ENCODE results near the gene SMIM20. TPM values are rescaled to one million over a fixed set of nuclear protein-coding genes. Genes with fewer than 3 reads are reported as not detected.

SMIM20 gene
- total and polyA plus RNA-seq, 2 experiments from 2014 or later, result 56.6 to 82.9 TPM

DNA sequence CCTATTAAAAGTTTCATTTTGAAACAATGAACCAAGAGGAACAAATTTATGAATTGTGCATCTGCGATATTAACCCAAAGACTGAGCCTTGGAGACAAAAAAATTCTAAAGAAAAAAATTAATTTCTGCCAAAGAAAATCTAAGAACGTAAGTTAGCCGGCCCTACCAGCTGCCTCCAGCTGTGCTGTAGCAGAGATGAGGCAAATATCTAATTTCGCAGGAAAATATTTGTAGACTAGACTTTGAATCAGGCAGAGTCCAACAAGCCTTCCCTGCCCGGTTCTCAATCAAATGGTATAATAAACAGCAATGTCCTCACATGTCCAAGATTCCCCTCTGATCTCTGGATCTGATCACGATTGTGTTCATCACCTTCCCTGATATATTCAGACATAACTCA lies 21.2 kb upstream of the SMIM20 start:
- peaks cover 26% of the 10 kb centered on the region for H3K4me1 Mint-ChIP-seq

More for the DNA sequence above, 21.2 kb upstream of the SMIM20 start:
- ATAC-seq, result no peak
- no peaks in the 10 kb centered on the region for H3K79me2 ChIP-seq (replicated peaks; ENCODE audit: insufficient read depth)
- no peak overlapping the region for H3K4me3 Mint-ChIP-seq
- no peak for DNase-seq (ENCODE audit: low spot score)
- H3K27ac Mint-ChIP-seq, result no peak overlapping the region
- no peaks in the 10 kb centered on the region for H3K9me2 ChIP-seq (ENCODE audit: insufficient read depth)
- H2AFZ ChIP-seq, result no peak overlapping the region
- no peaks in the 10 kb centered on the region for H3K36me3 ChIP-seq (ENCODE audit: insufficient read depth)
- TF ChIP-seq EZH2phosphoT487 (IDR thresholded peaks at IDR 0.05; ENCODE audit: unreplicated experiment) (no peak), STAT1 (IDR thresholded peaks at IDR 0.05; ENCODE audit: unreplicated experiment) (no peak), POLR2AphosphoS5 (IDR thresholded peaks at IDR 0.05; ENCODE audit: low read depth) (no peak), EZH2 (IDR thresholded peaks at IDR 0.05; ENCODE audit: low read depth, unreplicated experiment) (no peak), ZNF331 (CRISPR knock-in tag; IDR thresholded peaks at IDR 0.05; ENCODE audit: low read depth) (no peak), ZNF114 (CRISPR knock-in tag; IDR thresholded peaks at IDR 0.05) (no peak), CREB1 (CRISPR knock-in tag; IDR thresholded peaks at IDR 0.05; ENCODE audit: low read depth) (no peak), JUNB (IDR thresholded peaks at IDR 0.05; ENCODE audit: unreplicated experiment) (no peak), NANOG (IDR thresholded peaks at IDR 0.05; ENCODE audit: borderline replicate concordance) (no peak)
- TF ChIP-seq, protein P1, sequence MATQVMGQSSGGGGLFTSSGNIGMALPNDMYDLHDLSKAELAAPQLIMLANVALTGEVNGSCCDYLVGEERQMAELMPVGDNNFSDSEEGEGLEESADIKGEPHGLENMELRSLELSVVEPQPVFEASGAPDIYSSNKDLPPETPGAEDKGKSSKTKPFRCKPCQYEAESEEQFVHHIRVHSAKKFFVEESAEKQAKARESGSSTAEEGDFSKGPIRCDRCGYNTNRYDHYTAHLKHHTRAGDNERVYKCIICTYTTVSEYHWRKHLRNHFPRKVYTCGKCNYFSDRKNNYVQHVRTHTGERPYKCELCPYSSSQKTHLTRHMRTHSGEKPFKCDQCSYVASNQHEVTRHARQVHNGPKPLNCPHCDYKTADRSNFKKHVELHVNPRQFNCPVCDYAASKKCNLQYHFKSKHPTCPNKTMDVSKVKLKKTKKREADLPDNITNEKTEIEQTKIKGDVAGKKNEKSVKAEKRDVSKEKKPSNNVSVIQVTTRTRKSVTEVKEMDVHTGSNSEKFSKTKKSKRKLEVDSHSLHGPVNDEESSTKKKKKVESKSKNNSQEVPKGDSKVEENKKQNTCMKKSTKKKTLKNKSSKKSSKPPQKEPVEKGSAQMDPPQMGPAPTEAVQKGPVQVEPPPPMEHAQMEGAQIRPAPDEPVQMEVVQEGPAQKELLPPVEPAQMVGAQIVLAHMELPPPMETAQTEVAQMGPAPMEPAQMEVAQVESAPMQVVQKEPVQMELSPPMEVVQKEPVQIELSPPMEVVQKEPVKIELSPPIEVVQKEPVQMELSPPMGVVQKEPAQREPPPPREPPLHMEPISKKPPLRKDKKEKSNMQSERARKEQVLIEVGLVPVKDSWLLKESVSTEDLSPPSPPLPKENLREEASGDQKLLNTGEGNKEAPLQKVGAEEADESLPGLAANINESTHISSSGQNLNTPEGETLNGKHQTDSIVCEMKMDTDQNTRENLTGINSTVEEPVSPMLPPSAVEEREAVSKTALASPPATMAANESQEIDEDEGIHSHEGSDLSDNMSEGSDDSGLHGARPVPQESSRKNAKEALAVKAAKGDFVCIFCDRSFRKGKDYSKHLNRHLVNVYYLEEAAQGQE (IDR thresholded peaks at IDR 0.05; ENCODE audit: unreplicated experiment), result no peak
- TF ChIP-seq, protein P2, sequence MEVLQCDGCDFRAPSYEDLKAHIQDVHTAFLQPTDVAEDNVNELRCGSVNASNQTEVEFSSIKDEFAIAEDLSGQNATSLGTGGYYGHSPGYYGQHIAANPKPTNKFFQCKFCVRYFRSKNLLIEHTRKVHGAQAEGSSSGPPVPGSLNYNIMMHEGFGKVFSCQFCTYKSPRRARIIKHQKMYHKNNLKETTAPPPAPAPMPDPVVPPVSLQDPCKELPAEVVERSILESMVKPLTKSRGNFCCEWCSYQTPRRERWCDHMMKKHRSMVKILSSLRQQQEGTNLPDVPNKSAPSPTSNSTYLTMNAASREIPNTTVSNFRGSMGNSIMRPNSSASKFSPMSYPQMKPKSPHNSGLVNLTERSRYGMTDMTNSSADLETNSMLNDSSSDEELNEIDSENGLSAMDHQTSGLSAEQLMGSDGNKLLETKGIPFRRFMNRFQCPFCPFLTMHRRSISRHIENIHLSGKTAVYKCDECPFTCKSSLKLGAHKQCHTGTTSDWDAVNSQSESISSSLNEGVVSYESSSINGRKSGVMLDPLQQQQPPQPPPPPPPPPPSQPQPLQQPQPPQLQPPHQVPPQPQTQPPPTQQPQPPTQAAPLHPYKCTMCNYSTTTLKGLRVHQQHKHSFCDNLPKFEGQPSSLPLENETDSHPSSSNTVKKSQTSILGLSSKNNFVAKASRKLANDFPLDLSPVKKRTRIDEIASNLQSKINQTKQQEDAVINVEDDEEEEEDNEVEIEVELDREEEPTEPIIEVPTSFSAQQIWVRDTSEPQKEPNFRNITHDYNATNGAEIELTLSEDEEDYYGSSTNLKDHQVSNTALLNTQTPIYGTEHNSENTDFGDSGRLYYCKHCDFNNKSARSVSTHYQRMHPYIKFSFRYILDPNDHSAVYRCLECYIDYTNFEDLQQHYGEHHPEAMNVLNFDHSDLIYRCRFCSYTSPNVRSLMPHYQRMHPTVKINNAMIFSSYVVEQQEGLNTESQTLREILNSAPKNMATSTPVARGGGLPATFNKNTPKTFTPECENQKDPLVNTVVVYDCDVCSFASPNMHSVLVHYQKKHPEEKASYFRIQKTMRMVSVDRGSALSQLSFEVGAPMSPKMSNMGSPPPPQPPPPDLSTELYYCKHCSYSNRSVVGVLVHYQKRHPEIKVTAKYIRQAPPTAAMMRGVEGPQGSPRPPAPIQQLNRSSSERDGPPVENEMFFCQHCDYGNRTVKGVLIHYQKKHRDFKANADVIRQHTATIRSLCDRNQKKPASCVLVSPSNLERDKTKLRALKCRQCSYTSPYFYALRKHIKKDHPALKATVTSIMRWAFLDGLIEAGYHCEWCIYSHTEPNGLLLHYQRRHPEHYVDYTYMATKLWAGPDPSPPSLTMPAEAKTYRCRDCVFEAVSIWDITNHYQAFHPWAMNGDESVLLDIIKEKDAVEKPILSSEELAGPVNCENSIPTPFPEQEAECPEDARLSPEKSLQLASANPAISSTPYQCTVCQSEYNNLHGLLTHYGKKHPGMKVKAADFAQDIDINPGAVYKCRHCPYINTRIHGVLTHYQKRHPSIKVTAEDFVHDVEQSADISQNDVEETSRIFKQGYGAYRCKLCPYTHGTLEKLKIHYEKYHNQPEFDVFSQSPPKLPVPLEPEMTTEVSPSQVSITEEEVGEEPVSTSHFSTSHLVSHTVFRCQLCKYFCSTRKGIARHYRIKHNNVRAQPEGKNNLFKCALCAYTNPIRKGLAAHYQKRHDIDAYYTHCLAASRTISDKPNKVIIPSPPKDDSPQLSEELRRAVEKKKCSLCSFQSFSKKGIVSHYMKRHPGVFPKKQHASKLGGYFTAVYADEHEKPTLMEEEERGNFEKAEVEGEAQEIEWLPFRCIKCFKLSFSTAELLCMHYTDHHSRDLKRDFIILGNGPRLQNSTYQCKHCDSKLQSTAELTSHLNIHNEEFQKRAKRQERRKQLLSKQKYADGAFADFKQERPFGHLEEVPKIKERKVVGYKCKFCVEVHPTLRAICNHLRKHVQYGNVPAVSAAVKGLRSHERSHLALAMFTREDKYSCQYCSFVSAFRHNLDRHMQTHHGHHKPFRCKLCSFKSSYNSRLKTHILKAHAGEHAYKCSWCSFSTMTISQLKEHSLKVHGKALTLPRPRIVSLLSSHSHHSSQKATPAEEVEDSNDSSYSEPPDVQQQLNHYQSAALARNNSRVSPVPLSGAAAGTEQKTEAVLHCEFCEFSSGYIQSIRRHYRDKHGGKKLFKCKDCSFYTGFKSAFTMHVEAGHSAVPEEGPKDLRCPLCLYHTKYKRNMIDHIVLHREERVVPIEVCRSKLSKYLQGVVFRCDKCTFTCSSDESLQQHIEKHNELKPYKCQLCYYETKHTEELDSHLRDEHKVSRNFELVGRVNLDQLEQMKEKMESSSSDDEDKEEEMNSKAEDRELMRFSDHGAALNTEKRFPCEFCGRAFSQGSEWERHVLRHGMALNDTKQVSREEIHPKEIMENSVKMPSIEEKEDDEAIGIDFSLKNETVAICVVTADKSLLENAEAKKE (CRISPR knock-in tag; IDR thresholded peaks at IDR 0.05), result no peak
- TF ChIP-seq, protein P3, sequence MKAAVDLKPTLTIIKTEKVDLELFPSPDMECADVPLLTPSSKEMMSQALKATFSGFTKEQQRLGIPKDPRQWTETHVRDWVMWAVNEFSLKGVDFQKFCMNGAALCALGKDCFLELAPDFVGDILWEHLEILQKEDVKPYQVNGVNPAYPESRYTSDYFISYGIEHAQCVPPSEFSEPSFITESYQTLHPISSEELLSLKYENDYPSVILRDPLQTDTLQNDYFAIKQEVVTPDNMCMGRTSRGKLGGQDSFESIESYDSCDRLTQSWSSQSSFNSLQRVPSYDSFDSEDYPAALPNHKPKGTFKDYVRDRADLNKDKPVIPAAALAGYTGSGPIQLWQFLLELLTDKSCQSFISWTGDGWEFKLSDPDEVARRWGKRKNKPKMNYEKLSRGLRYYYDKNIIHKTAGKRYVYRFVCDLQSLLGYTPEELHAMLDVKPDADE (IDR thresholded peaks at IDR 0.05), result no peak
- TF ChIP-seq, protein P4, sequence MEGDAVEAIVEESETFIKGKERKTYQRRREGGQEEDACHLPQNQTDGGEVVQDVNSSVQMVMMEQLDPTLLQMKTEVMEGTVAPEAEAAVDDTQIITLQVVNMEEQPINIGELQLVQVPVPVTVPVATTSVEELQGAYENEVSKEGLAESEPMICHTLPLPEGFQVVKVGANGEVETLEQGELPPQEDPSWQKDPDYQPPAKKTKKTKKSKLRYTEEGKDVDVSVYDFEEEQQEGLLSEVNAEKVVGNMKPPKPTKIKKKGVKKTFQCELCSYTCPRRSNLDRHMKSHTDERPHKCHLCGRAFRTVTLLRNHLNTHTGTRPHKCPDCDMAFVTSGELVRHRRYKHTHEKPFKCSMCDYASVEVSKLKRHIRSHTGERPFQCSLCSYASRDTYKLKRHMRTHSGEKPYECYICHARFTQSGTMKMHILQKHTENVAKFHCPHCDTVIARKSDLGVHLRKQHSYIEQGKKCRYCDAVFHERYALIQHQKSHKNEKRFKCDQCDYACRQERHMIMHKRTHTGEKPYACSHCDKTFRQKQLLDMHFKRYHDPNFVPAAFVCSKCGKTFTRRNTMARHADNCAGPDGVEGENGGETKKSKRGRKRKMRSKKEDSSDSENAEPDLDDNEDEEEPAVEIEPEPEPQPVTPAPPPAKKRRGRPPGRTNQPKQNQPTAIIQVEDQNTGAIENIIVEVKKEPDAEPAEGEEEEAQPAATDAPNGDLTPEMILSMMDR (conservative IDR thresholded peaks at IDR 0.05; ENCODE audit: low read depth in 2 of 2), result no peak
- H3K4me1 ChIP-seq (ENCODE audit: insufficient read depth), result peaks cover 23% of the 10 kb centered on the region
- no peaks in the 10 kb centered on the region; the same call in 2 of the 3 replicates for H3K36me3 Mint-ChIP-seq (ENCODE audit: low read depth)
- H4K20me1 ChIP-seq (replicated peaks; ENCODE audit: insufficient read depth), result no peaks in the 10 kb centered on the region
- no peak overlapping the region for H3K4me2 ChIP-seq
- H3K9me3 Mint-ChIP-seq, result no peaks in the 10 kb centered on the region
- H3K4me3 ChIP-seq, result no peak overlapping the region
- no peaks in the 10 kb centered on the region for H3K27me3 ChIP-seq (ENCODE audit: insufficient read depth)
- no peak overlapping the region for H3K27ac ChIP-seq (ENCODE audit: low read depth)
- H3K27me3 Mint-ChIP-seq (ENCODE audit: insufficient read depth, low read depth, poor library complexity), result no peaks in the 10 kb centered on the region
- H3F3A ChIP-seq (replicated peaks; ENCODE audit: low read depth), result no peaks in the 10 kb centered on the region

Measured in GM23338 (cell line).